Chondrocyte (in vitro differentiated cells): ENCODE measurements around the gene FRZB. TPM values are rescaled to one million over a fixed set of nuclear protein-coding genes. Genes with fewer than 3 reads are reported as not detected.
A peak's percentile ranks its signal among the peaks of the same experiment; 100 is the strongest.

Experiments
- DNase-seq: peaks from one replicate; pipeline ENCODE4 v3.0.0; 2021; ENCODE audit warnings: mixed read lengths, low spot score
- H3K27ac Mint-ChIP-seq: one replicate; pipeline ENCODE4 v1.8.0; 2021; ENCODE audit warnings: mild to moderate bottlenecking, moderate library complexity, mixed read lengths; ENCODE audit not compliant: unreplicated experiment
- H3K27me3 Mint-ChIP-seq: 2 replicates; pipeline ENCODE4 v1.8.0; 2021; ENCODE audit warnings: low read depth, mixed read lengths
- H3K36me3 Mint-ChIP-seq: 2 replicates; pipeline ENCODE4 v1.8.0; 2021; ENCODE audit warnings: low read depth, mixed read lengths
- H3K4me1 Mint-ChIP-seq: 2 replicates; pipeline ENCODE4 v1.8.0; 2021; ENCODE audit warnings: low read depth, mild to moderate bottlenecking, mixed read lengths
- H3K4me3 Mint-ChIP-seq: one replicate; pipeline ENCODE4 v1.8.0; 2021; ENCODE audit warnings: mild to moderate bottlenecking, moderate library complexity, mixed read lengths; ENCODE audit not compliant: unreplicated experiment
- H3K9me3 Mint-ChIP-seq: 2 replicates; pipeline ENCODE4 v1.8.0; 2021; ENCODE audit warnings: low read depth, mixed read lengths
- CTCF ChIP-seq: fragments of 200-600 bp; sonication (generic); IDR thresholded peaks from 2 replicates; pipeline ENCODE4 v1.5.0; 2021; ENCODE audit warnings: antibody characterized with exemption, mild to moderate bottlenecking, moderate library complexity
- total RNA-seq: library from RNA; stranded (reverse); gene quantifications from 3 replicates; pipeline ENCODE4 v1.2.1, GENCODE V29; 2021

FRZB gene
- total RNA-seq, 1 donor from 2014 or later = 15.0 TPM

DNA sequence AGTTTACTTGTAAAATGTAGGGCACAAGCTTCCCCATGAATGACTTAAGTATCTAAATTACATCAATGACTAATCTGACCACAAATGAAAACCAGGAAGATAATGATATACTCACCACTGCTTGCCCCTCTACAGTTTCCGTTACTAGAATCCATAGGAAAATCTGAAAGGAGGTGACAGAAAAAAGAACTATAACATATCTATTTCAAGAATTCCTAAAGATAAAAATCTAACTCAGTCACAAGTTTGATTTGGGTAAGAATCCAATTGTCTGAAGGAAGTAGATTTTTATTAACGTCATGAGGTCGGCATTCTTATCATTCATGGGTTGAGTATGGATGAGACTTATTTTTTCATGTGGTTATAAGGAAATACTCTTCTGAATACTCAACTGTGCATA is 7.8 kb downstream of the FRZB start:
- DNase-seq = no peak
- peaks cover 33% of the 10 kb centered on the region for H3K4me1 Mint-ChIP-seq
- H3K36me3 Mint-ChIP-seq = peaks cover 4% of the 10 kb centered on the region
- H3K27me3 Mint-ChIP-seq = no peaks in the 10 kb centered on the region
- TF ChIP-seq CTCF = no peak
- H3K27ac Mint-ChIP-seq = no peak overlapping the region
- no peak overlapping the region for H3K4me3 Mint-ChIP-seq
- H3K9me3 Mint-ChIP-seq = peaks cover 16% of the 10 kb centered on the region

GRCh38 chr2:182855376-182855775 is 11.1 kb downstream of the FRZB start:
- H3K27ac Mint-ChIP-seq = no peak overlapping the region
- H3K36me3 Mint-ChIP-seq = peaks cover 4% of the 10 kb centered on the region
- no peak overlapping the region for H3K4me3 Mint-ChIP-seq
- peaks cover 16% of the 10 kb centered on the region for H3K9me3 Mint-ChIP-seq
- no peak for TF ChIP-seq CTCF
- DNase-seq = no peak
- H3K4me1 Mint-ChIP-seq = peaks cover 35% of the 10 kb centered on the region
- no peaks in the 10 kb centered on the region for H3K27me3 Mint-ChIP-seq

GRCh38 chr2:182854375-182855105 is 11.9 kb downstream of the FRZB start:
- DNase-seq = no peak
- no peak for TF ChIP-seq CTCF
- H3K4me3 Mint-ChIP-seq = no peak overlapping the region
- peaks cover 2% of the 10 kb centered on the region for H3K36me3 Mint-ChIP-seq
- H3K4me1 Mint-ChIP-seq = peaks cover 35% of the 10 kb centered on the region
- H3K27ac Mint-ChIP-seq = peak overlapping the region; percentile 13
- H3K9me3 Mint-ChIP-seq = peaks cover 16% of the 10 kb centered on the region
- no peaks in the 10 kb centered on the region for H3K27me3 Mint-ChIP-seq

DNA sequence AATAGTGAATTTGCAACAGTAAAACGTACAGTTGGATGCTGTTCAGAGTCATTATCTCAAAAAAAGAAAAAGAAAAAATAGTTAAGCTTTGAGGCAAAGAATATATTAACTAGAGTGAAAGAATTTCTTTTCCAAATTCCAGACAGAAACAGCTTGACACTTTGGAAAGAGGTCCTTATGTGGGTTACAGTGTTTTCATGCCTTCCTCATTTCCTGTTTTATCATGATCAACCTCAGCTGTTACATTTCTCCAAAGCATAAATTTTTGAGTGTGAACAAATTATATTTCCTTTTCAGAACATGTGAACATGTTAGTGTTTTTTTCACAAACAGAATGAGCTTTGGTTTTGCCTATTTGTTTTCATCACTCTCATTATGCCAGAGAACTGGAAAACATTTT is 13.6 kb downstream of the FRZB start:
- DNase-seq = no peak
- peaks cover 13% of the 10 kb centered on the region for H3K9me3 Mint-ChIP-seq
- TF ChIP-seq CTCF = no peak
- H3K27ac Mint-ChIP-seq = peak overlapping the region; percentile 60
- peaks cover 33% of the 10 kb centered on the region for H3K4me1 Mint-ChIP-seq
- H3K4me3 Mint-ChIP-seq = no peak overlapping the region
- H3K27me3 Mint-ChIP-seq = no peaks in the 10 kb centered on the region
- H3K36me3 Mint-ChIP-seq = peaks cover 2% of the 10 kb centered on the region

- Mint-ChIP-seq H3K36me3 (peaks cover 2% of the 10 kb centered on the region), H3K9me3 (peaks cover 13% of the 10 kb centered on the region), H3K27ac (no peak overlapping the region), H3K27me3 (no peaks in the 10 kb centered on the region), H3K4me1 (peaks cover 33% of the 10 kb centered on the region), H3K4me3 (no peak overlapping the region)
- DNase-seq = no peak
- TF ChIP-seq CTCF = no peak
These were observed 14.3 kb downstream of the FRZB start for GRCh38 chr2:182852090-182852489.
